IMR-90 (cell line): ENCODE data around the gene GHR. TPM values are rescaled to one million over a fixed set of nuclear protein-coding genes. Genes with fewer than 3 reads are reported as not detected.

Experiments
- ATAC-seq: fragments of 200-7000 bp; cut with Tn5 transposase; 2 replicates; pipeline ENCODE4 v1.9.1; 2020; ENCODE audit warnings: low read depth, mild to moderate bottlenecking, moderate library complexity
- BruUV-seq: library from RNA; stranded (reverse); fragments of 400-500 nt; replicated peaks from 2 replicates; lab custom pipeline; 2021; lab: Mats Ljungman, UMichigan
- CTCF ChIA-PET: fragments of 300-600 bp; formaldehyde crosslinking; extraction: SDS; loops from one replicate; lab custom pipeline; 2021; ENCODE audit warnings: antibody characterized with exemption; lab: Yijun Ruan, JAX
- POLR2A ChIA-PET: fragments of 300-600 bp; sonication (Branson Sonifier 250); formaldehyde crosslinking; loops from one replicate; lab custom pipeline; 2022; ENCODE audit warnings: antibody characterized with exemption; ENCODE audit not compliant: unreplicated experiment; lab: Charles Lee
- DNase-seq: peaks from one replicate; pipeline ENCODE4 v3.0.0; 2013
- H2AFZ ChIP-seq: replicated peaks from 2 replicates; pipeline ENCODE3; 2013; ENCODE audit warnings: low read length, mild to moderate bottlenecking; ENCODE audit not compliant: poor library complexity
- H2AK5ac ChIP-seq: 2 replicates; pipeline ENCODE4 v1.6.1; 2013; ENCODE audit warnings: low read depth, low read length, inconsistent platforms
- H2AK9ac ChIP-seq: replicated peaks from 2 replicates; pipeline ENCODE3; 2013; ENCODE audit warnings: mild to moderate bottlenecking, low read depth, low read length, moderate library complexity; ENCODE audit not compliant: poor library complexity
- H2BK120ac ChIP-seq: 2 replicates; pipeline ENCODE4 v1.6.1; 2013; ENCODE audit warnings: low read depth, low read length, inconsistent platforms
- H2BK15ac ChIP-seq: 3 replicates; pipeline ENCODE4 v1.6.1; 2013; ENCODE audit warnings: low read depth, low read length, inconsistent platforms
- H2BK20ac ChIP-seq: 2 replicates; pipeline ENCODE4 v1.6.1; 2013; ENCODE audit warnings: low read depth, mild to moderate bottlenecking, inconsistent platforms, low read length, moderate library complexity
- H2BK5ac ChIP-seq: 2 replicates; pipeline ENCODE4 v1.6.1; 2013; ENCODE audit warnings: mild to moderate bottlenecking, low read depth, low read length, inconsistent platforms; ENCODE audit not compliant: poor library complexity, severe bottlenecking
- H3K14ac ChIP-seq: replicated peaks from 2 replicates; pipeline ENCODE4 v1.6.1; 2013; ENCODE audit warnings: low read depth, low read length, inconsistent platforms
- H3K18ac ChIP-seq: 2 replicates; pipeline ENCODE4 v1.6.1; 2013; ENCODE audit warnings: low read depth, low read length, control low read depth
- H3K23ac ChIP-seq: 2 replicates; pipeline ENCODE4 v1.6.1; 2013; ENCODE audit warnings: low read depth, low read length, inconsistent platforms
- H3K27ac ChIP-seq: 2 replicates; pipeline ENCODE4 v1.5.1; 2013; ENCODE audit warnings: mild to moderate bottlenecking, control low read depth, low read length; ENCODE audit not compliant: insufficient read depth
- H3K27me3 ChIP-seq: 2 replicates; pipeline ENCODE4 v1.6.1; 2013; ENCODE audit warnings: low read length; ENCODE audit not compliant: control insufficient read depth, insufficient read depth
- H3K36me3 ChIP-seq: 2 replicates; pipeline ENCODE4 v1.6.1; 2013; ENCODE audit warnings: low read length, mixed read lengths; ENCODE audit not compliant: control insufficient read depth, insufficient read depth
- H3K4ac ChIP-seq: 2 replicates; pipeline ENCODE4 v1.6.1; 2013; ENCODE audit warnings: low read depth, low read length, inconsistent platforms
- H3K4me1 ChIP-seq: 2 replicates; pipeline ENCODE4 v1.6.1; 2013; ENCODE audit warnings: low read length, mixed read lengths; ENCODE audit not compliant: control insufficient read depth, insufficient read depth
- H3K4me2 ChIP-seq: 2 replicates; pipeline ENCODE4 v1.6.1; 2013; ENCODE audit warnings: low read depth, mild to moderate bottlenecking, control low read depth, low read length, moderate library complexity
- H3K4me3 ChIP-seq: 2 replicates; pipeline ENCODE4 v1.5.1; 2013; ENCODE audit warnings: low read depth, mild to moderate bottlenecking, control low read depth, low read length, moderate library complexity; ENCODE audit not compliant: insufficient read depth
- H3K56ac ChIP-seq: 2 replicates; pipeline ENCODE4 v1.6.1; 2013; ENCODE audit warnings: low read length, inconsistent platforms; ENCODE audit not compliant: insufficient read depth; ENCODE audit errors: extremely low read depth
- H3K79me1 ChIP-seq, 2 experiments: 2 replicates each; pipeline ENCODE4 v1.6.1; 2013; ENCODE audit warnings: low read length in 2 of 2, inconsistent platforms in 1 of 2, low read depth in 1 of 2
- H3K9ac ChIP-seq: 2 replicates; pipeline ENCODE4 v1.6.1; 2013; ENCODE audit warnings: low read depth, low read length, control low read depth
- H3K9me1 ChIP-seq: 2 replicates; pipeline ENCODE4 v1.6.1; 2013; ENCODE audit warnings: low read length, inconsistent platforms; ENCODE audit not compliant: insufficient read depth
- H3K9me3 ChIP-seq: 2 replicates; pipeline ENCODE4 v1.6.1; 2013; ENCODE audit warnings: low read length; ENCODE audit not compliant: control insufficient read depth, insufficient read depth
- H4K20me1 ChIP-seq: 2 replicates; pipeline ENCODE4 v1.6.1; 2013; ENCODE audit warnings: low read length, inconsistent platforms; ENCODE audit not compliant: insufficient read depth
- H4K5ac ChIP-seq: 2 replicates; pipeline ENCODE4 v1.6.1; 2013; ENCODE audit warnings: mild to moderate bottlenecking, low read depth, low read length, control low read depth
- H4K8ac ChIP-seq, 2 experiments: 2 replicates each; pipeline ENCODE4 v1.6.1; 2013; ENCODE audit warnings: low read depth in 2 of 2, low read length in 2 of 2, control low read depth in 1 of 2, inconsistent platforms in 1 of 2
- H4K91ac ChIP-seq: 2 replicates; pipeline ENCODE4 v1.6.1; 2013; ENCODE audit warnings: low read depth, low read length, inconsistent platforms; ENCODE audit not compliant: insufficient read depth
- BHLHE40 ChIP-seq: fragments of 150-350 bp; IDR thresholded peaks from 2 replicates; pipeline ENCODE4 v1.6.1; 2016; ENCODE audit warnings: mild to moderate bottlenecking, low read depth, low read length
- CEBPB ChIP-seq: IDR thresholded peaks from 2 replicates; pipeline ENCODE4 v1.6.1; 2012; ENCODE audit warnings: low read depth, low read length, improper control_type of control experiment
- CHD1 ChIP-seq: IDR thresholded peaks from 2 replicates; pipeline ENCODE4 v1.6.1; 2012; ENCODE audit warnings: low read depth, low read length, improper control_type of control experiment
- FOS ChIP-seq: fragments of 150-350 bp; IDR thresholded peaks from 2 replicates; pipeline ENCODE4 v1.6.1; 2016; ENCODE audit warnings: low read depth, low read length
- MAFK ChIP-seq: IDR thresholded peaks from 2 replicates; pipeline ENCODE4 v1.6.1; 2012; ENCODE audit warnings: low read depth, low read length, improper control_type of control experiment
- MAZ ChIP-seq: IDR thresholded peaks from 2 replicates; pipeline ENCODE4 v1.6.1; 2012; ENCODE audit warnings: low read depth, mild to moderate bottlenecking, low read length, improper control_type of control experiment, moderate library complexity, borderline replicate concordance
- MXI1 ChIP-seq: IDR thresholded peaks from 2 replicates; pipeline ENCODE4 v1.6.1; 2012; ENCODE audit warnings: low read depth, mild to moderate bottlenecking, low read length, moderate library complexity, borderline replicate concordance
- NFE2L2 ChIP-seq: fragments of 150-350 bp; IDR thresholded peaks from 2 replicates; pipeline ENCODE4 v1.6.1; 2016; ENCODE audit warnings: low read depth, mild to moderate bottlenecking, low read length
- POLR2A ChIP-seq: IDR thresholded peaks from 2 replicates; pipeline ENCODE4 v1.6.1; 2012; ENCODE audit warnings: mild to moderate bottlenecking, low read depth, low read length
- RAD21 ChIP-seq: IDR thresholded peaks from 2 replicates; pipeline ENCODE4 v1.6.1; 2012; ENCODE audit warnings: low read length, improper control_type of control experiment
- RCOR1 ChIP-seq: IDR thresholded peaks from 2 replicates; pipeline ENCODE4 v1.6.1; 2012; ENCODE audit warnings: mild to moderate bottlenecking, low read length, improper control_type of control experiment; ENCODE audit not compliant: insufficient replicate concordance
- RFX5 ChIP-seq: IDR thresholded peaks from 2 replicates; pipeline ENCODE4 v1.8.0; 2012; ENCODE audit warnings: low read depth, mild to moderate bottlenecking, low read length, moderate library complexity
- SMC3 ChIP-seq: fragments of 150-350 bp; IDR thresholded peaks from 2 replicates; pipeline ENCODE4 v1.6.1; 2016; ENCODE audit warnings: low read depth, mild to moderate bottlenecking, antibody characterized with exemption, low read length, moderate library complexity
- WGBS, 2 experiments: methylation state at CpG; one replicate each; pipeline versions ENCODE4 v1.1.5 to v1.1.7; 2013; ENCODE audit warnings: missing lambda C conversion rate in 2 of 2; ENCODE audit not compliant: insufficient read length in 1 of 2; ENCODE audit errors: extremely low coverage in 2 of 2; 5-methylcytosine and 5-hydroxymethylcytosine counted together
- dilution Hi-C: fragments of 300-500 bp; cut with HindIII; formaldehyde crosslinking; loops from one replicate; pipeline ENCODE4 v1.14.3; 2018; ENCODE audit warnings: low sequenced_read_pairs; ENCODE audit not compliant: unreplicated experiment
- in situ Hi-C: fragments of 300-500 bp; cut with MboI; formaldehyde crosslinking; loops from 3 replicates; pipeline ENCODE4 v1.14.3; 2019; ENCODE audit warnings: low sequenced_read_pairs, inconsistent platforms, mixed read lengths
- intact Hi-C: fragments of 100-400 bp; cut with micrococcal nuclease; formaldehyde crosslinking; loops from 2 replicates; pipeline ENCODE4 v1.10.0; 2022
- polyA plus RNA-seq, 3 experiments: library from polyadenylated mRNA; depleted of rRNA; stranded (reverse); fragments of >200 nt; gene quantifications; 2 replicates each; pipeline ENCODE4 v1.2.3, GENCODE V29; 2012; ENCODE audit warnings: low replicate concordance in 1 of 3
- total RNA-seq: library from RNA; depleted of rRNA; stranded (reverse); fragments of >200 nt; gene quantifications from 2 replicates; pipeline ENCODE4 v1.2.3, GENCODE V29; 2012
- TF ChIP-seq, protein P1 (sequence below): fragments of 150-350 bp; IDR thresholded peaks from 2 replicates; pipeline ENCODE4 v1.6.1; 2016; ENCODE audit warnings: low read depth, mild to moderate bottlenecking, low read length, moderate library complexity, borderline replicate concordance
- TF ChIP-seq, protein P2 (sequence below): fragments of 150-350 bp; IDR thresholded peaks from 2 replicates; pipeline ENCODE4 v1.6.1; 2017; ENCODE audit warnings: mild to moderate bottlenecking, antibody characterized with exemption, low read length, low read depth
- TF ChIP-seq, protein P3 (sequence below): conservative IDR thresholded peaks from 2 replicates; pipeline ENCODE4 v1.5.1; 2012; ENCODE audit warnings: mild to moderate bottlenecking, low read depth, low read length, improper control_type of control experiment

Gene GHR
- total and polyA plus RNA-seq, 2 of the 4 experiments (the other 2 are of a cell fraction): 0.36 to 1.1 TPM

DNA sequence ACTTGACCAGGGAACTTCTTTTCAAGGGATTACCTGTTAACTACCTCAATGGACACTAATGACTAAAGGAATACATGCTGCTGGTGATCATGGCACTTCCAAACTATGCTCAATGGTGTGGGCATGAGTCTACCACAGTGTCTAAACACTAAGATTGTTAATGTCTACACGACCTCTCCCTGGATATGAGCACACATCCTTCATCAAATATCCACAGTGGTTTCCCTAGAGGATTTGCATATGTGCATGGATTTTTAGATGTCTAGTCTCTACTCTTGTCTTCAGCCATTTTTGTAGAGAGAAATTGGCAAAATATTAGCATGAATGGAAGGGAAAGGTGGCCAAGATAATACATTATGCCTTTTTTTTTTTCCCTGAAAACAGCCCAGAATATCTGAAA, 220.1 kb downstream of the GHR start:
- no peaks in the 10 kb centered on the region for H3K9me3 ChIP-seq
- no peaks in the 10 kb centered on the region for H3K4me1 ChIP-seq
- POLR2A ChIA-PET: no interaction called here
- no peak overlapping the region for H3K18ac ChIP-seq
- no peak overlapping the region for H3K4me3 ChIP-seq
- H2BK15ac ChIP-seq: no peak overlapping the region
- no peaks in the 10 kb centered on the region for H4K20me1 ChIP-seq
- no peaks in the 10 kb centered on the region for H3K79me1 ChIP-seq
- H2BK20ac ChIP-seq: no peak overlapping the region
- no peak overlapping the region for H4K91ac ChIP-seq
- H2BK5ac ChIP-seq: no peak overlapping the region
- no peak overlapping the region for H3K27ac ChIP-seq
- H2AFZ ChIP-seq: no peak overlapping the region
- H2BK120ac ChIP-seq: no peak overlapping the region
- no peak overlapping the region for H4K5ac ChIP-seq
- no peak overlapping the region for H2AK5ac ChIP-seq
- no peaks in the 10 kb centered on the region for H3K36me3 ChIP-seq
- dilution Hi-C loops (no loop called here), in situ Hi-C loops (no loop called here), intact Hi-C loops (no loop called here)
- TF ChIP-seq CEBPB: no peak
- TF ChIP-seq, protein P1, sequence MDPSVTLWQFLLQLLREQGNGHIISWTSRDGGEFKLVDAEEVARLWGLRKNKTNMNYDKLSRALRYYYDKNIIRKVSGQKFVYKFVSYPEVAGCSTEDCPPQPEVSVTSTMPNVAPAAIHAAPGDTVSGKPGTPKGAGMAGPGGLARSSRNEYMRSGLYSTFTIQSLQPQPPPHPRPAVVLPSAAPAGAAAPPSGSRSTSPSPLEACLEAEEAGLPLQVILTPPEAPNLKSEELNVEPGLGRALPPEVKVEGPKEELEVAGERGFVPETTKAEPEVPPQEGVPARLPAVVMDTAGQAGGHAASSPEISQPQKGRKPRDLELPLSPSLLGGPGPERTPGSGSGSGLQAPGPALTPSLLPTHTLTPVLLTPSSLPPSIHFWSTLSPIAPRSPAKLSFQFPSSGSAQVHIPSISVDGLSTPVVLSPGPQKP: no peak
- no peak for TF ChIP-seq MXI1
- no peak for TF ChIP-seq RFX5
- no peak for TF ChIP-seq CHD1
- no peak for TF ChIP-seq RAD21
- TF ChIP-seq NFE2L2: no peak
- no peak for TF ChIP-seq FOS
- no peak for TF ChIP-seq SMC3
- TF ChIP-seq, protein P2, sequence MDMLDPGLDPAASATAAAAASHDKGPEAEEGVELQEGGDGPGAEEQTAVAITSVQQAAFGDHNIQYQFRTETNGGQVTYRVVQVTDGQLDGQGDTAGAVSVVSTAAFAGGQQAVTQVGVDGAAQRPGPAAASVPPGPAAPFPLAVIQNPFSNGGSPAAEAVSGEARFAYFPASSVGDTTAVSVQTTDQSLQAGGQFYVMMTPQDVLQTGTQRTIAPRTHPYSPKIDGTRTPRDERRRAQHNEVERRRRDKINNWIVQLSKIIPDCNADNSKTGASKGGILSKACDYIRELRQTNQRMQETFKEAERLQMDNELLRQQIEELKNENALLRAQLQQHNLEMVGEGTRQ: no peak
- TF ChIP-seq RCOR1: no peak
- TF ChIP-seq BHLHE40: no peak
- no peak for TF ChIP-seq POLR2A
- TF ChIP-seq, protein P3, sequence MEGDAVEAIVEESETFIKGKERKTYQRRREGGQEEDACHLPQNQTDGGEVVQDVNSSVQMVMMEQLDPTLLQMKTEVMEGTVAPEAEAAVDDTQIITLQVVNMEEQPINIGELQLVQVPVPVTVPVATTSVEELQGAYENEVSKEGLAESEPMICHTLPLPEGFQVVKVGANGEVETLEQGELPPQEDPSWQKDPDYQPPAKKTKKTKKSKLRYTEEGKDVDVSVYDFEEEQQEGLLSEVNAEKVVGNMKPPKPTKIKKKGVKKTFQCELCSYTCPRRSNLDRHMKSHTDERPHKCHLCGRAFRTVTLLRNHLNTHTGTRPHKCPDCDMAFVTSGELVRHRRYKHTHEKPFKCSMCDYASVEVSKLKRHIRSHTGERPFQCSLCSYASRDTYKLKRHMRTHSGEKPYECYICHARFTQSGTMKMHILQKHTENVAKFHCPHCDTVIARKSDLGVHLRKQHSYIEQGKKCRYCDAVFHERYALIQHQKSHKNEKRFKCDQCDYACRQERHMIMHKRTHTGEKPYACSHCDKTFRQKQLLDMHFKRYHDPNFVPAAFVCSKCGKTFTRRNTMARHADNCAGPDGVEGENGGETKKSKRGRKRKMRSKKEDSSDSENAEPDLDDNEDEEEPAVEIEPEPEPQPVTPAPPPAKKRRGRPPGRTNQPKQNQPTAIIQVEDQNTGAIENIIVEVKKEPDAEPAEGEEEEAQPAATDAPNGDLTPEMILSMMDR: no peak
- no peak for TF ChIP-seq MAZ
- no peak for TF ChIP-seq MAFK
- no peak overlapping the region for H3K4me2 ChIP-seq
- no peak overlapping the region for H3K56ac ChIP-seq
- BruUV-seq: no TSS peak
- DNase-seq (no peak), ATAC-seq (no peak)
- no peak overlapping the region for H2AK9ac ChIP-seq
- H4K8ac ChIP-seq: no peak overlapping the region
- H3K9me1 ChIP-seq: no peaks in the 10 kb centered on the region
- no peaks in the 10 kb centered on the region for H3K27me3 ChIP-seq
- no peak overlapping the region for H3K9ac ChIP-seq
- H3K14ac ChIP-seq: no peak overlapping the region
- CTCF ChIA-PET: no interaction called here
- no peak overlapping the region for H3K23ac ChIP-seq
- no CpG with 5 or more reads among the region's 1 CpG for WGBS, 2 experiments
- no peak overlapping the region for H3K4ac ChIP-seq
